Adrenal gland (tissue), 12 donors: Measurements from ENCODE around the gene ZNF282. TPM values are rescaled to one million over a fixed set of nuclear protein-coding genes. Genes with fewer than 3 reads are reported as not detected.
"Not testable (repeated sequence)": the region's sequence is repeated elsewhere in the genome, so short reads cannot be mapped to it uniquely, and the experiment has no call there.

Source experiments
- DNase-seq, 7 donors: peaks; one replicate each; pipeline ENCODE4 v3.0.0-alpha.2; 2019 to 2020
- H3K27ac ChIP-seq, 5 donors: fragments of 200-600 bp; sonication (generic) in 4 of 5; 1 replicate in 3 of 5; 2 replicates in 2 of 5; pipeline versions ENCODE4 v1.5.1 to v1.8.0; 2016 to 2020; ENCODE audit warnings: mild to moderate bottlenecking in 1 of 5
- H3K27me3 ChIP-seq: fragments of 200-600 bp; 2 replicates; pipeline ENCODE4 v1.8.0; 2021
- H3K36me3 ChIP-seq, 2 donors: fragments of 200-600 bp; replicated peaks in 1 of 2; 1 replicate in 1 of 2; 2 replicates in 1 of 2; pipeline versions ENCODE4 v1.5.1 to v1.8.0; 2018 to 2022
- H3K4me1 ChIP-seq, 2 donors: fragments of 200-600 bp; replicated peaks in 1 of 2; 1 replicate in 1 of 2; 2 replicates in 1 of 2; pipeline versions ENCODE4 v1.5.1 to v1.8.0; 2018 to 2021
- H3K4me3 ChIP-seq, 4 donors: fragments of 200-600 bp; sonication (generic) in 3 of 4; one replicate each; pipeline ENCODE4 v1.5.1; 2016 to 2018
- H3K9me3 ChIP-seq, 3 donors: fragments of 200-600 bp; sonication (generic) in 1 of 3; replicated peaks in 1 of 3; 1 replicate in 2 of 3; 2 replicates in 1 of 3; pipeline versions ENCODE4 v1.5.1 to v1.8.0; 2016 to 2021
- POLR2A ChIP-seq, 2 donors: fragments of 450-650 bp; IDR thresholded peaks; one replicate each; pipeline ENCODE4 v1.6.1; 2017; ENCODE audit warnings: antibody characterized with exemption in 2 of 2, mild to moderate bottlenecking in 2 of 2, moderate library complexity in 1 of 2
- WGBS, 4 donors: extraction: QIAGEN DNeasy Blood & Tissue Kit in 2 of 4; methylation state at CpG; one replicate each; pipeline versions ENCODE4 v1.1.5 to v1.1.7; 2013 to 2017; 5-methylcytosine and 5-hydroxymethylcytosine counted together
- intact Hi-C, 2 donors: fragments of 100-400 bp; cut with DNase I; formaldehyde crosslinking; loops; one replicate each; pipeline versions ENCODE4 v1.14.1 to v1.15.0; 2022 to 2023
- polyA plus RNA-seq, 3 donors: library from polyadenylated mRNA; stranded (reverse); fragments of 200-250 nt in 2 of 3; fragments of 350-450 nt in 1 of 3; fragmentation: Illumina TruSeq in 1 of 3; extraction: RNeasy Lipid Tissue Mini Kit (QIAGEN cat#74804) in 1 of 3; gene quantifications; one replicate each; pipeline ENCODE4 v1.2.3, GENCODE V29; 2013 to 2014
- total RNA-seq, 9 donors: library from RNA; depleted of rRNA in 4 of 9; stranded (reverse); fragments of >200 nt in 4 of 9; fragments of 120-200 nt in 1 of 9; fragmentation: NEBNext Ultra II Directional in 1 of 9; extraction: Animal tissue kit (Norgen Biotek cat#: 25700) in 1 of 9; gene quantifications; one replicate each; pipeline versions ENCODE4 v1.1.0 to v1.2.4, GENCODE V29; 2013 to 2023
- TF ChIP-seq, protein P1 (sequence below), 6 experiments: fragments of 450-650 bp in 4 of 6; fragments of 200-600 bp in 2 of 6; sonication (generic) in 1 of 6; IDR thresholded peaks; 1 replicate in 5 of 6; 2 replicates in 1 of 6; pipeline versions ENCODE4 v1.5.1 to v1.8.0; 2016 to 2021; ENCODE audit warnings: antibody characterized with exemption in 6 of 6, mild to moderate bottlenecking in 2 of 6, moderate library complexity in 1 of 6
- donor health status: healthy with polysubstance abuse.
- donor health status: Bipolar disorder and iron deficiency.
- donor health status: DM: yes; HTN: yes; CAD: no.
- donor health status: DM: no; HTN: no; CAD: no.
- donor health status: DM: no; HTN: no; CAD: no.
- donor health status: DM: yes; HTN: yes; CAD: no.

Gene ZNF282
- total and polyA plus RNA-seq, 12 donors, result 3.6 to 33.8 (median 16.0) TPM

DNA sequence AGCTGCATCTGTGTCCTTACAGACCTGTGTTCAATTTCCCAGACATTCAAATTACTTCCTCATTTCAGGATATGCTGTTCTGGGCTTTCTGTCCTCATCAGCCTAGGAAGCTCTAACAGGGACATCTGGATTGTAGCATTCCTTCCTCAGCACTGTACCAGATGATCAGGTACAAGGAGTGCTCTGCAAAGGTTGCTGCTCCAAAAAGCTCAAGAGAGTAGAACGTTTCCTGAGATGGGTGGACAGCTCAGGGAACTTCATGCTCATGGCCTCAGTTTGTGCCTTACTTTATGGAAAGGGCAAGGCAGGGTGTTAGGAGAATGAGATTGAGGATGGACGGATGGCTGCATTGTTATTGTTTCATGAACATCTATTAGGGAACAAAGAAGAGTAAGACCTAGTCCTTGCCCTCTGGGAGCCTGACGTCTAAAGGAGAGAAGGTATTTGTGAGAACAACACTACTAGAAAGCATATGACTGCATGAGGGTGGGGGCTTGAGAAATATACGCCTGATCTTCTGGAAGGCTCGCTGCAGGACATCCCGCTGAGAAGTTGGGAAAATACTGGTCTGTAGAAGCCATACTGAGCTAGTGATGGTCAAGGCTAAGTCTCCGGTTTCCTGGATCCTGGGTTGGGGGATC lies 33.6 kb downstream of the ZNF282 start:
- TF ChIP-seq, protein P1, sequence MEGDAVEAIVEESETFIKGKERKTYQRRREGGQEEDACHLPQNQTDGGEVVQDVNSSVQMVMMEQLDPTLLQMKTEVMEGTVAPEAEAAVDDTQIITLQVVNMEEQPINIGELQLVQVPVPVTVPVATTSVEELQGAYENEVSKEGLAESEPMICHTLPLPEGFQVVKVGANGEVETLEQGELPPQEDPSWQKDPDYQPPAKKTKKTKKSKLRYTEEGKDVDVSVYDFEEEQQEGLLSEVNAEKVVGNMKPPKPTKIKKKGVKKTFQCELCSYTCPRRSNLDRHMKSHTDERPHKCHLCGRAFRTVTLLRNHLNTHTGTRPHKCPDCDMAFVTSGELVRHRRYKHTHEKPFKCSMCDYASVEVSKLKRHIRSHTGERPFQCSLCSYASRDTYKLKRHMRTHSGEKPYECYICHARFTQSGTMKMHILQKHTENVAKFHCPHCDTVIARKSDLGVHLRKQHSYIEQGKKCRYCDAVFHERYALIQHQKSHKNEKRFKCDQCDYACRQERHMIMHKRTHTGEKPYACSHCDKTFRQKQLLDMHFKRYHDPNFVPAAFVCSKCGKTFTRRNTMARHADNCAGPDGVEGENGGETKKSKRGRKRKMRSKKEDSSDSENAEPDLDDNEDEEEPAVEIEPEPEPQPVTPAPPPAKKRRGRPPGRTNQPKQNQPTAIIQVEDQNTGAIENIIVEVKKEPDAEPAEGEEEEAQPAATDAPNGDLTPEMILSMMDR (IDR thresholded peaks at IDR 0.05), result no peak
- no peak for TF ChIP-seq POLR2A (IDR thresholded peaks at IDR 0.05)
- WGBS, 4 donors, result 49 to 58% (median 54%) methylated on average over 7 of the region's 7 CpGs
- H3K36me3 ChIP-seq, result peaks cover 0 to 17% of the 10 kb centered on the region in 2 donors
- intact Hi-C loops, result no loop called here
- no peaks in the 10 kb centered on the region for H3K27me3 ChIP-seq
- DNase-seq, result no peak
- H3K4me3 ChIP-seq, result no peak overlapping the region
- H3K4me1 ChIP-seq, result no peaks in the 10 kb centered on the region
- H3K27ac ChIP-seq, result no peak overlapping the region
- no peaks in the 10 kb centered on the region for H3K9me3 ChIP-seq

DNA sequence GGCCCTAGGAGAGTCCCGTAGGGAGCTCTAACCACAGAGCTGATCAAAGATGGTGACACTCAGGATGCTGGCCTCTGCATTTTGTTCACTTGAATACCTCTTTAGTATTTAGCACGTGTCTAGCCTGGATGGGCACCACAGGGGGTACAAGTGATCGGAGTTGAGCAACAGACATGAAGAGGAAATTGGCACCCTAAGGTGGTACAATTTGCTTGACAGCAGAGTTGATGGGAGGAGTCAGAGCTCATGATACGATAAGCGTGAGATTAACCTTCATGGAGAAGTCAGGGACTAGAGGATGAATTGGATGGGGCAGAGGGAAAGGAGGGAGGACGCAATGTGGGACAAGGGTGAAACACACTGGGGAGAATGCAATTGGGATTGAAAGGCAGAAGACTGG lies 34.2 kb downstream of the ZNF282 start:
- no peak for TF ChIP-seq POLR2A (IDR thresholded peaks at IDR 0.05)
- TF ChIP-seq, protein P1 (IDR thresholded peaks at IDR 0.05), result no peak
- H3K4me1 ChIP-seq, result no peaks in the 10 kb centered on the region
- no peaks in the 10 kb centered on the region for H3K27me3 ChIP-seq
- peaks cover 0 to 12% of the 10 kb centered on the region in 2 donors for H3K36me3 ChIP-seq
- 50 to 53% (median 52%) methylated on average over 6 of the region's 6 CpGs for WGBS, 4 donors
- DNase-seq, result no peak
- intact Hi-C loops, result no loop called here
- no peaks in the 10 kb centered on the region for H3K9me3 ChIP-seq
- no peak overlapping the region for H3K27ac ChIP-seq
- no peak overlapping the region for H3K4me3 ChIP-seq

DNA sequence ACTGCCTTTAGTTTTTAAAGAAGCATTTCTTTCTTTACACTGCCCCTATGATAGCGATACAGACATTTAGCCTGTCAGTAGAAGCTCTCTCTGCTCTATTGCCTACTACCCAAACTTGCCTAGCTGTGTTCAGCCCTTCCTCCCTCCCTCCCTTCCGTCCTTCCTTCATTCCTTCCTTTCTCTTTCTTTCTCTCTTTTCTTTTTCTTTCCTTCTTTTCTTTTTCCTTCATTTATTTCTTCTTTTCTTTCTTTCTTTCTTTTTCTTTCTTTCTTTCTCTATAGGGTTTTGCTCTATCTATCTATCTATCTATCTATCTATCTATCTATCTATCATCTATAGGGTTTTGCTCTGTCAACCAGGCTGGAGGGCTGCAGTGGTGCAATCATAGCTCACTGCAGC lies 37.0 kb downstream of the ZNF282 start:
- TF ChIP-seq, protein P1 (IDR thresholded peaks at IDR 0.05), result no peak
- TF ChIP-seq POLR2A (IDR thresholded peaks at IDR 0.05), result no peak
- no peaks in the 10 kb centered on the region for H3K9me3 ChIP-seq
- WGBS, 4 donors, result 75 to 96% (median 80%) methylated on average over 2 of the region's 2 CpGs

DNA sequence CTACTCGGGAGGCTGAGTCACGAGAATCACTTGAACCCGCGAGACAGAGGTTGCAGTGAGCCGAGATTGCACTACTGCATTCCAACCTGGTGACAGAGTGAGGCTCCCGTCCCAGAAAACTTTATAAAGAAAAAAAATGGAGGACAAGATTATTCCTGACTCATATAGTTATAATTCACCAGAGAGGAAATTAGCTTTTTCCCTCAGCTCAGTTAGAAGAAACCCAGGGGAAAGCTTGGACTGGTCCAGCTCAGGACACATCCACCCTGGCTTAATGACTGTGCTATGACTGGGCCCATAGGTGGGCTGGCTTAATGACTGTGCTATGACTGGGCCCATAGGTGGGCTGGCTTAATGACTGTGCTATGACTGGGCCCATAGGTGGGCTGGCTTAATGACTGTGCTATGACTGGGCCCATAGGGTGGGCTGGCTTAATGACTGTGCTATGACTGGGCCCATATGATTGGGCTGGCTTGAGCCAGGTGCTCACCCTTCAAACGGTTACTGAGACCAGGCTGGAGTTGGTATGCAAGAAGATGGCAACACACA lies 38.4 kb downstream of the ZNF282 start:
- H3K27ac ChIP-seq, intact Hi-C loops, H3K27me3 ChIP-seq, H3K4me3 ChIP-seq, H3K9me3 ChIP-seq, H3K4me1 ChIP-seq, H3K36me3 ChIP-seq: not testable (repeated sequence)
- peak in 1 of 7 donors; percentile 3 for DNase-seq
- WGBS, 4 donors, result 64 to 79% (median 68%) methylated on average over 7 of the region's 7 CpGs

More for the DNA sequence above, 37.0 kb downstream of the ZNF282 start:
- intact Hi-C loops, result no loop called here
- no peak overlapping the region for H3K4me3 ChIP-seq
- H3K27ac ChIP-seq, result no peak overlapping the region
- H3K4me1 ChIP-seq, result no peaks in the 10 kb centered on the region
- H3K36me3 ChIP-seq, result no peaks in the 10 kb centered on the region
- DNase-seq, result no peak
- H3K27me3 ChIP-seq, result no peaks in the 10 kb centered on the region

DNA sequence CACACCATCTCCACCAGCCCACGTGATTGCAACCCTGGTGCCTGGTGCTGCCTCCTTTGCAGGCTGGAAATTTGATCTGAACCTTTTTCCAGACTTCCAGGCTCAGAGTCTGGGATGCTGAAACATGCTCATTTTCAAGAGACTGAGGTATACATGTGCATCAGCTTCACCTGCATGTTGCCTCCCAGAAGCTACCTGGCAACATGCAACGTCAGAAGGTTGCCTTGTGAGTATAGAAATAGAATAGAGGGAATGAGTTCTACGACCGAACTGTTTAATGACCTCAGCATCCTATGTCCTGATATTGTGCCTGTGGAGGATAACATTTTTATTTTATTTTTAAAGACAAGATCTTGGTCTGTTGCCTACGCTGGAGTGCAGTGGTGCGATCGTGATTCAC lies 42.2 kb downstream of the ZNF282 start:
- TF ChIP-seq, protein P1 (IDR thresholded peaks at IDR 0.05), result no peak
- no peak for TF ChIP-seq POLR2A (IDR thresholded peaks at IDR 0.05)
- peaks cover 10 to 25% of the 10 kb centered on the region in 2 donors for H3K4me1 ChIP-seq
- H3K27ac ChIP-seq, result no peak overlapping the region
- H3K9me3 ChIP-seq, result no peaks in the 10 kb centered on the region
- H3K27me3 ChIP-seq, result no peaks in the 10 kb centered on the region
- H3K4me3 ChIP-seq, result no peak overlapping the region
- DNase-seq, result no peak
- WGBS, 4 donors, result 57 to 67% (median 60%) methylated on average over 7 of the region's 7 CpGs
- H3K36me3 ChIP-seq, result no peaks in the 10 kb centered on the region
- intact Hi-C loops, result no loop called here
